HG02798 (cell line): Measurements from ENCODE around the gene DOCK6.
"Not testable (repeated sequence)": the region's sequence is repeated elsewhere in the genome, so short reads cannot be mapped to it uniquely, and the experiment has no call there.

Source experiments
- ATAC-seq: cut with Tn5 transposase; IDR thresholded peaks from one replicate; pipeline ENCODE4 v1.9.1; 2021; ENCODE audit warnings: mild to moderate bottlenecking; ENCODE audit not compliant: unreplicated experiment, poor library complexity

The DOCK6 gene

GRCh38 chr19:11180346-11180745 lies 82.0 kb downstream of the DOCK6 start:
- no peak for ATAC-seq

DNA sequence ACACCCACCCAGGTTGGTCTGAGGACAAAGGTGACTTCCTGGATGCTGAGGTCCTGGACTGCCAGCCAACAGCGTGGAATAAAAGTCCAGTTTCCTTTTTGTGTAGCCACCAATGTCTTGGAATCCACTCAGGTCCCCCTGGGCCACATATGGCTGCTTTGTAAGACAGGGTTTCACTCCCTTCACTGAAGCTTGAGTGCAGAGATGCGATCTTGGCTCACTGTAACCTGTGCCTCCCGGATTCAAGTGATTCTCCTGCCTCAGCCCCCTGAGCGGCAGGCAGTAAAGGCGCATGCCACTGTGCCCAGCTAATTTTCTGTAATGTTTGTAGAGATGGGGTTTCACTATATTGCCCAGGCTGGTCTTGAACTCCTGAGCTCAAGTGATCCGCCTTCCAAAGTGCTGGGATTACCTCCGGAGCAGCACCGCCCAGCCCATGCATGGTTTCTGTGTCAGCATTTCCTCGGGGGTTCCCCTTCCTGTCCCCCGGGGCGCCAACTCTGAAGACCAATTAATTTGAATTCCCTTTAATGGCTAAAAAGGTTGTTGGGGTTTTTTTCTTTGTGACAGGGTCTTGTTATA lies 82.5 kb downstream of the DOCK6 start:
- ATAC-seq, result no peak

GRCh38 chr19:11179145-11179465 lies 83.2 kb downstream of the DOCK6 start:
- ATAC-seq, result not testable (repeated sequence)

DNA sequence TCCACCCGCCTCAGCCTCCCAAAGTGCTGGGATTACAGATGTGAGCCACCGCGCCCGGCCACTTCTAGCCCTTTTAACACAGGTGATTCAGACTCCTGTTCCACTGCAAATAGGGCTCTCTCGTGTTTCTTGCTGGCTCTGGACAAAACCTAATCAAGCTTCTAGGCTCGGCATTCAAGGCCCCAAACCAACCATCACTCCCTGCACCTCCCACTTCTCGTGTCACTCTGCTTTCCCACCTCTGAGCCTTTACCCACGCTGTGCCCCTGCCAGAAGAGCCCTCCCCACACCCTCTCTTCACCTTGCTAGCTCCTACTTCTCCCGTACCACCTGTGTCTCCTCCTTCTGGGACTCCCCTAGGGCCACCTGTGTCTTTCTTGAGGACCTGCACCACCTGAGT lies 84.7 kb downstream of the DOCK6 start:
- no peak for ATAC-seq

- ATAC-seq, result no peak
These were observed 85.7 kb downstream of the DOCK6 start for GRCh38 chr19:11176466-11177193.

GRCh38 chr19:11175920-11176319 lies 86.4 kb downstream of the DOCK6 start:
- no peak for ATAC-seq

GRCh38 chr19:11174336-11174735 lies 88.0 kb downstream of the DOCK6 start:
- no peak for ATAC-seq

DNA sequence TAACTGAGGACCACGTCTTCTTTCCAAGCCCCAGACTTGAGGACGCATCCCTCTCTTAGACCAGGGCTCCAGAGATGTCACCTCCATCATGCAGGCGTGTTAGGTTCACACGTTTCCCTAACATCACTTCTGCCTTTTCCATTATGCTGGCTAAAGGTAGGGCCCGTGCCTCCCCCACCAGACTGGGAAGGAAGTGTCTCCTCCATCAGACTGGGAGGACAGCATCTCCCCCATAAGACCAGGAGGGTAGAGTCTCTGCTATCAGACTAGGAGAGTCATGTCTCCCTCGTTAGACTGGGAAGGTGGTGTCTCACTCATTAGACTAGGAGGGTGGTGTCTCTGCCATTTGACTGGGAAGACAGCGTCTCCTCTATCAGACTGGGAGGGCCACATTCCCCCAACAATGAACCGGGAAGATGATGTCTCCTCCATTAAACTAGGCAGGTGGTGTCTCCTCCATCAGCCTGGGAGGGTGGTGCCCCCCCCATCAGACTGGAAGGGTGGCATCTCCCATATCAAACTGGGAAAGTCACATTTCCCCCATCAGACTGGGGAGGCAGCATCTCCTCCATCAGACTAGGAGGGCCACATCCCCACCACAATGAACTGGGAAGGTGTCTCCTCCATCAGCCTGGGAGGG lies 88.7 kb downstream of the DOCK6 start:
- ATAC-seq, result no peak

- ATAC-seq, result no peak
These were observed 89.7 kb downstream of the DOCK6 start for GRCh38 chr19:11172576-11172975.

GRCh38 chr19:11171144-11171543 lies 91.2 kb downstream of the DOCK6 start:
- no peak for ATAC-seq

DNA sequence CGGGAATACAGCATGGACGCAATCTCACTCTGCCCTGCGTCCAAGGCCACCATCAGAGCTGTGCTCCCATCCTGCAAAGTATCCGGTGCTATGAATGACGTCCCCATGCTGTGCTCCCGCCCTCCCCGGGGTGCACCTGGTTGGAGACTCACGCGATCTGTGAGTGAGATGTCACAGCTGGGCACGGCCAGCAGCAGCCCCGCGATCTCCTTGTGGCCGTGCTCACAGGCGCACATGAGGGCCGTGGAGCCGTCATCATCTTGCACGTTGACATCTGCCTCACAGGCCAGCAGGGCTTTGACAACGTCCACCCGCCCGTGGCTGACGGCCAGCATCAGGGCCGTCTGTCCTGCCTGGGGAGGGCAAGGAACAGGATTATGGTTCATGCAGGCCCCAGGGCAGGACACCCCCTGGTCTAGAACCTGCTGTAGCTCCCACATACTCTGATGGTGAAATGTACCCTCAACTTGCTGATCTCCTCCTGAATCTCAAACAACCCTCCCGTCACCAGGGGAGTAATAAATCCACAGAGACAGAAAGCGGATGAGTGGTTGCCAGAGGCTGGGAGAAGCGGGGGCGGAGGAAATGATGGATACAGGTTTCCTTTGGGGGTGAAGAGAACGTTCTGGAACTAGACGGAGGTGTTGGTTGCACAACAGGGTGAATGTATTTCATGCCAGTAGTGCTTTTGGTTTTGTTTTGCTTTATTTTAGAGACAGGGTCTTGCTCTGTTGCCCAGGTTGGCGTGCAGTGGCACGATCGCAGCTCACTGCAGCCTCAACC lies 92.2 kb downstream of the DOCK6 start:
- no peak for ATAC-seq

- no peak for ATAC-seq
These were observed 93.8 kb downstream of the DOCK6 start for GRCh38 chr19:11168568-11168967.

DNA sequence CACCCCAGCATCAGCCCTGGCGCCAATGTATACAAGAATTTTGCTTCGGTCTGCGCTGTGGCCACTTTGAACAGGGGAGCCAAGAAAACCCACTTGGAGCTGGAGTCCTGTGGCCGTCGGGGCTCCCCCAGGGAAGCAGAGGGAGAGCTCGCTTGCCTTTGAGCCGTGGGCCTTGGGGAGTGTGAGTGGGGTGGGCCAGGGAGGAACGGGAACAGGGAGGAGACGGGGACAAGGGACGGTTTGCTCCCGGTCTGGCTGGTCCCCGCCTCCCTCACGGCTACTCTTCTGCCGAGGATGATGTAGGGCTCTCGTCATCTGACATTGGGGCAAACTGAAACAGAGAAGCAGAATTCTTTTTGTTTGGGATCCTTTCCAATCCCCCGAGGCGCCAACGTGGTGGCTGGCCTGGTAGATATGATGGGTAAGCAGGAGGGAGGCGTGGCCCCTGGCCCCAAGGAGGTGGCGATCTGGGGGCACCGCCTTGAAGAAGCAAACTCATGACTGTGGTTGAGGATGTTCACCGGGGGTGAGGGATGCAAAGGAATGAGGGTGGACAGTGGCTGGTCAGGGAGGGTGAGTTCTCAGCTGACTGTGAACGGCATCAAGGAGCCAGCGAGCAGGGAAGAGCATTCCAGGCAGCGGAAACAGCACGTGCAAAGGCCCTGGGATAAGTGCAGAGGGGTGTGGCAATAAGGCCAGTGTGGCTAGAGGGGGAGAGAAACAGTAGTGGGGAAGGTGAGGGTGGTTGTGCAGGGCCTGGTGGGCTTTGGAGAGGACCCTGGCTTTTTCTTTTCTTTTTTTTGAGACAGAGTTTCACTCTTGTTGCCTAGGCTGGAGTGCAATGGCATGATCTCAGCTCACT lies 95.8 kb downstream of the DOCK6 start:
- ATAC-seq, result no peak

GRCh38 chr19:11165486-11166030 lies 96.8 kb downstream of the DOCK6 start:
- ATAC-seq, result no peak

DNA sequence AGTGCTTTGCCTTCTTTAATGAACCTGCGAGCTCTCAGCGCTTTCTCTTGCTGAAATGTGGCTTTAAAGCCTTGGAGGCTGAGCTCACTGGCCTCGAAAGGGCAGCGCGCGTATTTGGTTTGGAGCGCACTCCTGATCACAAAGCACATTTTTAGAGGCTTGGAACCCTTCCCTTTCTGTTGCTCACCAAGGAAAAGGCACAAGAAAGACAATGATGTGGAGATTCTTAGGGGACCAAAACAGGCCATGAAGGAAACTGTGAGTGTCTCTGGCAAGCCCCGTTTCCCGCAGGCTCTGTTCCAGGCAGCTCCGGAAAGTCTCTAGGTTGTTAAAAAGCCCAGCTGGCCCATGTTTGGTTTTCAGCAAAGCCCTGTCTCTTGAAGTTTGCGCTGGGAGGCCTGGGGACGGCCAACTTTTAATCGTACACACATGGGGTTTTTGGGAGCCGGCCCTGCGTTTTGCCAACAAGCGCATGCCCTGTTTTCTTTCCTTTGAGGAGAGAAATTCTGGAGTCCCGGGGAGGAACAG lies 97.4 kb downstream of the DOCK6 start:
- no peak for ATAC-seq

DNA sequence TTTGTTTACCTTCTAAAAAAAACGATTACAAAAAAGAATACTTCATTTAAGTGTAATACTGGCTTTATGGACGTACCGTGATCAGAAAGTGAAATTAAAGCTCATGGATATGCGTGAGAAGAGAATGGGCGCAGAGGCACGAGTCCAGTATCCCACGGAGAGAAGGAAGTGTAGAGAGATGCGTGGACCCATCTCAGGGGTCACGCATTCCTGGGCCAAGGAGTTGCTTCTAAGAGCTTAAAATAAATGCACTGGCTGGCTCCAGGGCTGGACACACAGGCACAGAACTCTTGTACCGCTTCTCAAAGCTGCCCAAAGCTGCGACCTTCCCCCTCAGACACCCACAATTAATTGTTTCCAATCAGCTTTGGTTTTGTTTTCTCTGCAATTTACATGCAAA lies 98.0 kb downstream of the DOCK6 start:
- no peak for ATAC-seq

- not testable (repeated sequence) for ATAC-seq
These were observed 101.9 kb downstream of the DOCK6 start for GRCh38 chr19:11160440-11160768.

GRCh38 chr19:11159598-11160439 lies 102.5 kb downstream of the DOCK6 start:
- no peak for ATAC-seq
